ENCODE data around the gene CSDE1. TPM values are rescaled to one million over a fixed set of nuclear protein-coding genes. Genes with fewer than 3 reads are reported as not detected.

CSDE1 gene
- polyA plus RNA-seq, 1 of the 3 experiments (the other 2 are of a cell fraction): 151 TPM

DNA sequence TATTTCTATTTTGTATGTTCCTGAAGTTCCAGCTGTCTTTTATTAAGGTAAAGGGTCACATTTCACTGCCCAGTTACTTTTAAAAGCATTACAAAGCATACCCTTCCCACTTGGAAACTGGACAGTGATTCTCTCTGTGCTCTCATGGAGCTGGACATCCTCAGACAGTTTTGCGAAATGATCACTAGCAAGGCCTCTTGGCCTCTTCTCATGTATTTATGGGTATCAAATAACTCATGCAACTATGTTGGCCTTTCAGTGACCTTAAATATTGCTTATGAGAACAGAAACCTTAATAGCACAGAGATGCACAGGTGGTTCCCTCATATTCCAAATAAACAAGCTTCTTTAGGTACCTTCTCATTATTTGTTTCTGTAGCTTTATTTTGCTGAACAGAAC, 54.5 kb downstream of the CSDE1 start:
- no peaks in the 10 kb centered on the region for H4K20me1 ChIP-seq (ENCODE audit: insufficient read depth)
- no peak overlapping the region for H3K4me3 ChIP-seq (ENCODE audit: low read depth in 2 of 2, low read length in 1 of 2)
- DNase-seq: no peak
- TF ChIP-seq MEF2A (IDR thresholded peaks at IDR 0.05; ENCODE audit: borderline replicate concordance, low read depth) (no peak), TEAD4 (IDR thresholded peaks at IDR 0.05; ENCODE audit: borderline replicate concordance, insufficient read depth) (no peak), JUND (IDR thresholded peaks at IDR 0.05) (no peak), TCF12 (IDR thresholded peaks at IDR 0.05) (no peak)
- TF ChIP-seq, protein P1, sequence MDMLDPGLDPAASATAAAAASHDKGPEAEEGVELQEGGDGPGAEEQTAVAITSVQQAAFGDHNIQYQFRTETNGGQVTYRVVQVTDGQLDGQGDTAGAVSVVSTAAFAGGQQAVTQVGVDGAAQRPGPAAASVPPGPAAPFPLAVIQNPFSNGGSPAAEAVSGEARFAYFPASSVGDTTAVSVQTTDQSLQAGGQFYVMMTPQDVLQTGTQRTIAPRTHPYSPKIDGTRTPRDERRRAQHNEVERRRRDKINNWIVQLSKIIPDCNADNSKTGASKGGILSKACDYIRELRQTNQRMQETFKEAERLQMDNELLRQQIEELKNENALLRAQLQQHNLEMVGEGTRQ (IDR thresholded peaks at IDR 0.05; ENCODE audit: borderline replicate concordance, low read depth, low read length): no peak
- no peaks in the 10 kb centered on the region; the same call in 1 of the 2 replicates for H3K27me3 ChIP-seq (ENCODE audit: insufficient read depth)
- H3K79me2 ChIP-seq (ENCODE audit: insufficient read depth): no peaks in the 10 kb centered on the region
- no peak overlapping the region for H3K9ac ChIP-seq
- peaks cover 31 to 42% of the 10 kb centered on the region in 2 experiments for H3K36me3 ChIP-seq (replicated peaks in 1 of 2; ENCODE audit: control insufficient read depth in 1 of 2, insufficient read depth in 2 of 2, low read length in 1 of 2)
- H3K9me3 ChIP-seq: no peaks in the 10 kb centered on the region
- no peak overlapping the region for H3K4me2 ChIP-seq
- ChIA-PET CTCF (interaction anchor here (0.8 to 1.6 kb wide), 4 partner anchors 13 to 144 kb away, joined by 3 read pairs; partner anchors contain the start of genes CSDE1 and NRAS), POLR2A (no interaction called here)
- no peaks in the 10 kb centered on the region for H3K9me2 ChIP-seq
- H3K4me1 ChIP-seq (ENCODE audit: control insufficient read depth in 1 of 2, insufficient read depth in 2 of 2, low read depth in 1 of 2, low read length in 1 of 2): no peaks in the 10 kb centered on the region; a peak in 1 of 4 replicates
- 100% methylated on average over 1 of the region's 1 CpG for WGBS (ENCODE audit: low lambda C conversion rate)
- H2AFZ ChIP-seq (ENCODE audit: low read depth): no peak overlapping the region
- peaks cover 48% of the 10 kb centered on the region for H3F3A ChIP-seq (replicated peaks; ENCODE audit: insufficient read depth)
- no peak overlapping the region for H3K27ac ChIP-seq (ENCODE audit: low read depth in 2 of 2, low read length in 1 of 2)

DNA sequence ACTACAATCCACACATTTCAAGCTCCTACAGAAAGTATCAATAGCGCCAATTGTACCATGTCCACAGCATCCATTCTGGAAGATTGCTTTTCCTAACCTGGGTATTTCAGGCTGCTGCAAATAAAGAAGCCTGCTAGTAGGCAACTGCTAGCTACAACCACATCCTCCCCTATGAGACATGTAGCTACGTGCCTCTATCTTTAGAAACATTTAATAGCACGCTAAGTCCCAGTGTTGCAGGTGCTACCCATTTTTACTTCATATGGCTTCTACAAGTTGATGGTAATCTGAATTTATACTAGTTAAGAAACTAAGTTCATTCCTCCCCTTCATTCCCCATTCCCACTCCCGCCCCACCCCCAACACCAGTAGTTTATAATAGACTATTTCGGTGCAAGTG, 55.0 kb downstream of the CSDE1 start:
- H3F3A ChIP-seq (replicated peaks; ENCODE audit: insufficient read depth): peaks cover 45% of the 10 kb centered on the region
- no peak overlapping the region for H3K27ac ChIP-seq (ENCODE audit: low read depth in 2 of 2, low read length in 1 of 2)
- H2AFZ ChIP-seq (ENCODE audit: low read depth): no peak overlapping the region
- no peak overlapping the region for H3K4me3 ChIP-seq (ENCODE audit: low read depth in 2 of 2, low read length in 1 of 2)
- no peaks in the 10 kb centered on the region for H3K9me2 ChIP-seq
- no peak overlapping the region for H3K9ac ChIP-seq
- WGBS (ENCODE audit: low lambda C conversion rate): 97% methylated on average over 5 of the region's 5 CpGs
- H3K9me3 ChIP-seq: no peaks in the 10 kb centered on the region
- no peak for DNase-seq
- H3K36me3 ChIP-seq (replicated peaks in 1 of 2; ENCODE audit: control insufficient read depth in 1 of 2, insufficient read depth in 2 of 2, low read length in 1 of 2): peaks cover 26 to 36% of the 10 kb centered on the region in 2 experiments
- H4K20me1 ChIP-seq (ENCODE audit: insufficient read depth): no peaks in the 10 kb centered on the region
- H3K79me2 ChIP-seq (ENCODE audit: insufficient read depth): no peaks in the 10 kb centered on the region
- no peaks in the 10 kb centered on the region; a peak in 1 of 4 replicates for H3K4me1 ChIP-seq (ENCODE audit: control insufficient read depth in 1 of 2, insufficient read depth in 2 of 2, low read depth in 1 of 2, low read length in 1 of 2)
- no peaks in the 10 kb centered on the region; the same call in 1 of the 2 replicates for H3K27me3 ChIP-seq (ENCODE audit: insufficient read depth)
- ChIA-PET CTCF (interaction anchor here (0.8 to 1.6 kb wide), 4 partner anchors 13 to 144 kb away, joined by 3 read pairs; partner anchors contain the start of genes CSDE1 and NRAS), POLR2A (no interaction called here)
- TF ChIP-seq SMC3 (IDR thresholded peaks at IDR 0.05; ENCODE audit: low read depth, low read length) (no peak), NRF1 (IDR thresholded peaks at IDR 0.05; ENCODE audit: low read depth, low read length) (no peak), MXI1 (IDR thresholded peaks at IDR 0.05; ENCODE audit: low read depth, low read length) (no peak), CHD2 (IDR thresholded peaks at IDR 0.05; ENCODE audit: low read length, partially characterized antibody) (no peak), NFIC (IDR thresholded peaks at IDR 0.05; ENCODE audit: borderline replicate concordance) (no peak), GABPA (IDR thresholded peaks at IDR 0.05; ENCODE audit: low read depth) (no peak), EP300 (IDR thresholded peaks at IDR 0.05; ENCODE audit: borderline replicate concordance in 1 of 2, low read depth in 1 of 2, low read length in 1 of 2) (no peak), RFX5 (IDR thresholded peaks at IDR 0.05; ENCODE audit: low read length) (no peak), MEF2A (IDR thresholded peaks at IDR 0.05; ENCODE audit: borderline replicate concordance, low read depth) (no peak)
- TF ChIP-seq, protein P1 (IDR thresholded peaks at IDR 0.05; ENCODE audit: borderline replicate concordance, low read depth, low read length): no peak
- TF ChIP-seq, protein P2, sequence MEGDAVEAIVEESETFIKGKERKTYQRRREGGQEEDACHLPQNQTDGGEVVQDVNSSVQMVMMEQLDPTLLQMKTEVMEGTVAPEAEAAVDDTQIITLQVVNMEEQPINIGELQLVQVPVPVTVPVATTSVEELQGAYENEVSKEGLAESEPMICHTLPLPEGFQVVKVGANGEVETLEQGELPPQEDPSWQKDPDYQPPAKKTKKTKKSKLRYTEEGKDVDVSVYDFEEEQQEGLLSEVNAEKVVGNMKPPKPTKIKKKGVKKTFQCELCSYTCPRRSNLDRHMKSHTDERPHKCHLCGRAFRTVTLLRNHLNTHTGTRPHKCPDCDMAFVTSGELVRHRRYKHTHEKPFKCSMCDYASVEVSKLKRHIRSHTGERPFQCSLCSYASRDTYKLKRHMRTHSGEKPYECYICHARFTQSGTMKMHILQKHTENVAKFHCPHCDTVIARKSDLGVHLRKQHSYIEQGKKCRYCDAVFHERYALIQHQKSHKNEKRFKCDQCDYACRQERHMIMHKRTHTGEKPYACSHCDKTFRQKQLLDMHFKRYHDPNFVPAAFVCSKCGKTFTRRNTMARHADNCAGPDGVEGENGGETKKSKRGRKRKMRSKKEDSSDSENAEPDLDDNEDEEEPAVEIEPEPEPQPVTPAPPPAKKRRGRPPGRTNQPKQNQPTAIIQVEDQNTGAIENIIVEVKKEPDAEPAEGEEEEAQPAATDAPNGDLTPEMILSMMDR (IDR thresholded peaks at IDR 0.05): no peak
- H3K4me2 ChIP-seq: no peak overlapping the region

Measured in SK-N-SH (cell line).